HG02938 (cell line): ENCODE results near the gene ITPRIP.

Experiments used
- ATAC-seq: cut with Tn5 transposase; IDR thresholded peaks from one replicate; pipeline ENCODE4 v1.9.1; 2021; ENCODE audit warnings: mild to moderate bottlenecking, moderate library complexity; ENCODE audit not compliant: unreplicated experiment

Gene ITPRIP

DNA sequence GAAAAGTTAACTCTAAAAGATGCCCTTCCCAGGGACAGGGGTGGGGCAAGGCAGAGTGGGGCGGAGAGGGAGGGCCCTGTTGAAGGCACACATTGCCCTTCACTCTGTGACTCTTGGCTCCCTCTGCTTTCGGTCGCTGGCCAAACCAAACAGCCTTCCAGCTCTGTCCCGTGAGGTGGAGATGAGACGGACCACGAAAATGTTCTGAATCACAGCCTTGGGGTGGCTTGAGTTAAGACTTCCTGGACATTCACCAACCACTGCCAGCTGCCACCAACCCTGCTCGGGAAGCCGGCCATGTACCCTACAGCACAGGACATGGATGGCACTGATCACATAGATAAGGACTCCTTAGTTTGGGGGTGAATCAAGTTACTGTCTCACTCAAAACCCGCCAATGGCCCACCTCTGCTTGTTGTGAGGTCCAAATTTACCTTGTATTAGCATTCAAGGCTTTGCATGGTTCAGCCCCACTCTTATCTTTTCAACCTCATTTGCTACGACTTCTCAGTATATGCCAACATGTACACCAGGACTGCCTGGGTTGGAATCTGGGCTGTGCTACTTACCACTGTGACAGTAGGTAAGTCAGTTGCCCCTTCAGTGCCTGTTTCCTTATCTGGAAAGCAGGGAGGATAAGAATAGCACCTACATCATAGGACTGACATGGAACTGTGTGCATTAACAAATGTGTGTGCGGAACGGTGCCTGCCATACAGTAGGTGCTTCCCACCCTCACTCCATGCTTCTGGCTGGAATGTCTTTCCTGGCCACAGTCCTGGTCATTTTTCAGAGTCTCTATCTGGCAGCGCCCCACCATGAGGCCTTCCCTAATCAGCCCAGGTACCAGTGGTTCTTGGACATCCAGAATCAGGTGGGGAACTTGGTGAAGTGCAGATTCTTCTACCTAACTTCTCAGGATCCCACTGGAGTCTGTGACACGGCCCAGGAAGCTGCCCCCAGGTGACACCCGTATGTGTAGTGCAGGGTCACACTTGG is 28.0 kb downstream of the ITPRIP start:
- ATAC-seq: no peak

DNA sequence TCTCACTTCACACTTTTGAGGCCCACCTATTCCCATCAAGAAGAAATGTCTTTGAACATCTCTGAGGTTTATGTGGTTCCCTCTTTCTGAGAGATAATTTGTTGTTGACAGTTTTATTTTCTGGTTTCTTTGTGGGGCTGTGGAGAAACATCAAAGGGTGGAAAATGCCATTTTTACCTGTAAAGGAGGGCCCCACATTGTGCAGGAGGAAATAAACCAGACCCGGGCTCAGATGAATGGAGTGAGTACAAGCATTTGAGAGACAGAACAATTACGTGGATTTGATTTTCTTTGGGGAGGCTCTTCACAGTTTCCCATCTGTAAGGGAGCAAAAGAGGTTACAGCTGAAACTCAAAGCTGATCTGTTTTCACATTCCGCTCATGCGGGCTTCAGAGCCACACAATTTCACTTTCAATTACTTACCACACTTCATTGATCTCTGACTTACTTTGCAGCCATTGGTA is 29.8 kb downstream of the ITPRIP start:
- peak; percentile 86 for ATAC-seq

DNA sequence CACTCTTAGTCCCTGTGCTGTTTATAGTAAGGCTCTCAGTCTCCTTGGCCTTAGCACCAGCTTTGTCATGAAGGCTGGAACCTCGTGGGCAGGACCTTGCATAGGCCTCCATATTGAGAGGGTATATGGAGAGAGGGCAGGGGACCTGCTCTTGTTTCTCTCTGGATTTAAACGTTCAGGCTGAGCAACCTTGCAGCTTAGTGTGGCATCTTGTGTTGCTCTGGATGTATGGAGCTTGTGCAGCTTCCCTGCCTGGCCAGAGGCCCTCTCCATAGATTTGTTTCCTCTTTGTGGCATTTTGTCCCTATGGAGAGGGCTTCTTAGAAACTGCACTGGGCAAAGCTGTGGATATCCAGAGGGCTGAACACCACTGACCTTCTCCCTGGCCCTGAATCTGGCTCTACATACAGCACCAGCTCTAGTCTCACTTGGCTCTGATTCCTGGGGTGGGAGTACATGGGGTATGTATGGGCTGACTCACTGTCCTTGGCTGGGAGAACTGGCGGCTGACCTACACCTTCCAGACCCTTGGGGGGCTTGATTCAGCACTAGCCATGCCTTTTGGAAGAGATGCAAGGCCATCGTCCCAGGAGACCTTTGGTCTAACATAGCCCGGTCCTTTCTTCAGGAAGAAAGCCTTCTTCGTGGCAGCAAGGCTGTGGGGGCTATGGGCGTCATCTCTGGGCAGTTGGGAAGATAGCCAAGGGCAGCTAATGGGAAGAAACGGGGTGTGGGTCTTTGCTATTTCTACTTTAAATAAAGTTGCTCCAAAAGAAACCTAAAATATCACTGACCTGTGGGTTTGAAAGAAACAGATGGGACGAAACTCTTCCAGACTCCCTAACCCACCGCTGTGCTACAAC is 30.5 kb downstream of the ITPRIP start:
- ATAC-seq: no peak

DNA sequence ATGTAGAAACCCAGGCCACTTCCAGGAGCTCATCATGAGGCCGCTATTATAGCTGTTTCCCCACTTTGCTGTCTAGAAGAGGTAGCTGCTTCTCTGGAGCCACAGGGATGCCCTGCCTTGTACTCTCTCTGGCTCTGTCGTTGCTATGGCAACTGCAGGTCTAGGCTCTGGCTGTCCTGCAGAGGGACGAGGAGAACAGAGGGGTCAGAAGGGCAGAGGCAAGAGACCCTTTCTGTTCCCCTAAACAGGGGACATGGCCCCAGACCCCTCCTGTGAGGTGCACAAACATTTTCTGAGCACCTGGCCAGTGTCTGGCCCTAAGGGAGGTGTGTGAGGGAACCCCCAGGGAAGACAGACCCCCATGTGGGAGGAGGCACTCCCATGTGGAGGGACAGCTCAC is 31.4 kb downstream of the ITPRIP start:
- ATAC-seq: no peak

DNA sequence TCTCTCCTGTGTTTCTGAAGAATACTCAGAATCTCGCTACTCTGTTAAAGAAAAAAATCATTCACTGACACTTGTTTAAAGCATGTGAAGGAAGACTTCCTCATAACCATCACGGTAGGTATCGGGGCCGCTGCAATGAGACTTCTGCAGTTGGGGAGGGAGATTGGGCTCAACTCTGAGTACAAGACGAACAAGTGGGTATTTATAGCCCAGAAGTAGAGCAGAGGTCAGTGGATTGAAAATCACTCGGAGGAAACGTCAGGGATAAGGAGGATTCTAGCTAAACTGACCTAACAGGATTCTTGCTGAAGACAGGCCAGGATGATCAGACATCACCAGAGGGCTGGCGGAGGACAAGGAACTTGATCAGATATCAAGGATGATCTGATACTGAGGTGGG is 33.3 kb downstream of the ITPRIP start:
- ATAC-seq: no peak

DNA sequence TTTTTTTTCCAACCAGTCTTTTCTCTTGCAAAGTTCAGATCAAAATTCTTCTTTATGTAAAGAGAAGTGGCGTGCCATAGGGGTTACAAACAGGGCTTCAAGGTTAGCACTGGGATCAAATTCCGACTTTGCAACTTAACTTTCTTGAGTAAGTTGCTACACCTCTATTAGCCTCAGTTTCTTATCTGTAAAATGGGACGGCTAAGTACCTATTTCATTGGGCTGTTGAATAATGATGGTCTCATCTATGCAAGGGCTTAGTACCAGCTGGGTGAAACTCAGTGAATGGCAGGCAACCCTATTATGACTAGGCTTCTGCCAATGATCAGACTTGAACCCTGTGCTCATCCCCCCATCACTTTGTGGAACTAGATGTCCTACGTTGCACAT is 33.9 kb downstream of the ITPRIP start:
- no peak for ATAC-seq

DNA sequence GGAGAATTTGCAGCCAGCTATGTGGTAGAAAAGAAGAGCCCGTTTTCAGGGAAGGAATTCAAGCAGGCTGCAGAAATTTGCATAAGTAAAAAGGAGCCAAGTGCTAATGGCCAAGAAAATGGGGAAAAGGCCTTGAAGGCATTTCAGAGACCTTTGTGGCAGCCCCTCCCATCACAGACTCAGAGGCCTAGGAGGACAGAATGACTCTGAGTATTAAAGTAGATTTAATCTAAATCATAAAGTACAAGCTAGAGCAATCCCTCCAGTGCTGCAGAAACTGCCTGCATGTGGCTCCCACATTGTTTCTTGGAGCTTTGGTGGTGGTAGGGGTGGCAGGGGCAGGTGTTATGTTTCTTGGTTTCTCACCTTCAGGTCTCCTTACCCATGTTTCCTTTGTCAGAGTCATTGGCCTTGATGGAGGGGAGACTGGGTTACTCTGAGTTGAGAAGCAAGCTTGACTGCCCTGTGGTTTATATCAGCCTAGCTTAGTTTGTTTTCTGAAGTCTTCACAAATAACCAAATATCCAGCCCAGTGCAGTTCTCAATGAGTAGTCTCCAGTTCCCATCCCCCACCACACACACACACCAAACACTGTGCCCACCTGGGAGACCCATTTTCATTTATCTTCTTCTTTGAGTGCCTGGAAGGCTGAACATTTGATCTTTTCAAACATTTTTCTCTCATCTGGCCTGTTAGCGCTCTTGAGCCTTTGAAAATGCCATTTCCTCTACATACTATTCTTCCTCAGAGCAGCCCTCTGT is 34.5 kb downstream of the ITPRIP start:
- ATAC-seq: no peak

DNA sequence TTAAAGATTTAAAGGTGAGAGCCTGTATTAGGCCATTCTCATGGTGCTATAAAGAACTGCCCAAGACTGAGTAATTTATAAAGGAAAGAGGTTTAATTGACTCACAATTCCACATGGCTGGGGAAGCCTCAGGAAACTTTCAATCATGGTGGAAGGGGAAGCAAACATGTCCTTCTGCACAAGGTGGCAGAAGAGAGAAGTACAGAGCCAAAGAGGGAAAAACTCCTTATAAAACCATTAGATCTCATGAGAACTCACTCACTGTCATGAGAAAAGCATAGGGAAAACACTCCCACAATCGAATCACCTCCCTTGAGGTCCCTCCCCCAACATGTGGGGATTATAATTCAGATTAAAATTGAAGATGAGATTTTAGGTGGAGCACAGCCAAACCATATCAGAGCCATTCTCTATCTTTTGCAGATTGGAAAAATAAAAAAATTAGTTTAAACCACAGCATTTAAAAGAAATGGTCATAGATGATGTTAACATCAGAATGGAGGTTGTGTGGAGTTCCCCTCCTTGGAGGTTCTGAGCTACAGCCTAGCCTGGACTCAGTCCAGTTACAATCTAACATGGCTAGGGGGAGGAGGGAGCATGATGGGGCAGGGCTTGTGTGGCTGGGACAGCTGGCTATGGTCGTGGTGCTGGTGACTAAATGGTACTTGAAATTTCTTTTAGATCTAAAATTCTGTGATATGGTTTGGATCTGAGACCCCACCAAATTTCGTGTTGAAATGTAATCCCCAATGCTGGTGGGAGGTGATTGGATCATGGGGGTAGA is 36.2 kb downstream of the ITPRIP start:
- no peak for ATAC-seq

DNA sequence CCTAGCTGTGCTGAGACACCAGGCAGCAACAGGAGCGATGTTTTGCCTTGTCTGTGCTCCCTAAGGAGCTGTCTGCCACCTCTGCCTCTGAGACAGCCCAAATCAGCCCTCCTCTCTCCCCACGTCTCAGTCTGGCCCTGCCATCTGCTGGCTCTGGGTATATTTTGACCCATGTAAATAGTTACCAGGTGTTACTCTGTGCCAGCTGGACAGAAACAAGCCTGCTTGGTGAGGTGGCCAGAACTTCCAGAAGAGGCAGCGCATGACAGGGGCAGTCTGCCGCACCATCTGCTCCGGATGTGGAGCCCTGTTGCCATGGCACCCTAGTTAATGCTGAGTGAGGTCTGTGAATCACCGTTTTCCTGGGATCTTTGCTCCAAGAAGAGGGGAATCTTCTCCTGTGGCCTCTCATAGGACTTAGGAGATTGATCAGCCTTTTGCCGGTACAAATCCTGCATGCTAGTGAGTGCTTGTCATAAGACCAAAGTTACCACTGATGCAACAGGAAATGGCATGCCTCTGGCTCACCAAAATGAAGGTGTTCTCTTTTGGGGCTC is 37.5 kb downstream of the ITPRIP start:
- no peak for ATAC-seq

DNA sequence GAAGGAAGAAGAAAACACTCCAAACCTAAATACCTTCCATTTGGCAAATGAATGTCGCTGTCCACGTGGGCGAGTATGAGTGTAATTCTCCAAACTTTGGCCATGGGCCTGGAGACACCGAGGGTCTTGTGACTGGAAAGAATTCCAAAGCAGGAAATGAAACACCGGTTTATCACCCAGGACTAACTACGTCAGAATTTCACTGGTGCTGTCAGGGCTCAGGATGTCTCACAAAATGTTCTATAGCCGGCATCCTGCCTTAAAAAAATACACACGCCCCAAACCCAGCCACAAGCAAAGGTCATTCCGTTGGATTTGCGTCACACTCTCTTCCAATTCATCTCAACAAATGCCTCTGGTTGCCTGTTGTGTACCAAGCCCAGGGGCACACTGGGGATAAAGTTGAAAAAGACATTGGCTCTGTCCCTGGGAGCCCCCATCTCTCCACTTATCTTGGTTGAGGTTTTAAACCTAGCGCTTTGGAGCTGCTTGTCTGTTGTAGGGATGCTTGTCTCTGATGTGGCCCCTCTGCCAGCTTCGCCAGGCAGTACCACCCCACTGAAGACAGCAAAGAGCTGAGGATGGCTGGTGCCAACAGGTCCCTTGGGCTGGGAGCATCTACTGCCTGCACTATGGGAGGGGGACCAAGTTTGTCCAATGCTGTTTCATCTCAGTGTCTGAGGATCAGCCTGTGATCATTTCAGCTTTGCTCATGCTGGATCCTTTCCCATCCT is 38.1 kb downstream of the ITPRIP start:
- no peak for ATAC-seq

DNA sequence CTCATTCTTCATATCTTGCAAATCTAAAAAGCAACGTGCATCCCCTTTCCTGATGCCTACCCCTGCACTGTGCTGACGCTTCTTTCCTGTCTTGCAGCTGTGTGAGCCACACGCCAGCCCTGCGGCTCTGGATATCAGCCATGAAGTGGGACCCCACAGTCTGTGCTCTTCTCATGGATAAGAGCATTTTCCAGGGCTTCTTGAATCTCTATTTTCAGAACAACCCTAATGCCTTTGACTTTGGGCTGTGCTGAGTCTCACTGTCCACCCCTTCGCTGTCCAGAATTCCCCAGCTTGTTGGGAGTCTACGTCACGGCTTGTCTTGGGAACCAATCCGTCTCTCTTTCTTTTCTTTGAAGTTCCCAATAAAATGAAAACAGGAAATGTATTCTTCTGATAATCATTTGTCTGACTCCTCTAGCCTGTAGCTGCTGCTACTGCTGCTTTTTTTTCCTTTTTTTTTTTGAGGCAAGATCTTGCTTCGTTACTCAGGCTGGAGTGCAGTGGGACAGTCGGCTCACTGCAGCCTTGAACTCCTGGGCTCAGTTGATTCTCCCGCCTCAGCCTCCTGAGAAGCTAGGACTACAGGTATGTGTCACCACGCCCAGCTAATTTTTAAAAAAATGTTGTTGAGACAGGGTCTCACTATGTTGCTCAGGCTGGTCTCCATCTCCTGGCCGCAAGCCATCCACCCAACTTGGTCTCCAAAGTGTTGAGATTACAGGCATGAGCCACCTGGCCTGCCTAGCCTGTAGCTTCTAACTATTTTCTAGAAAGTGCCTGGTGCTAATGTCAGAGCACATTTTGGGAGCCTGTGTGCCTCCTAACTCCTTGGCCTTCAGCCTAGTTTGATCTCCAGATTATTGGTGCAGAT is 39.0 kb downstream of the ITPRIP start:
- ATAC-seq: no peak

DNA sequence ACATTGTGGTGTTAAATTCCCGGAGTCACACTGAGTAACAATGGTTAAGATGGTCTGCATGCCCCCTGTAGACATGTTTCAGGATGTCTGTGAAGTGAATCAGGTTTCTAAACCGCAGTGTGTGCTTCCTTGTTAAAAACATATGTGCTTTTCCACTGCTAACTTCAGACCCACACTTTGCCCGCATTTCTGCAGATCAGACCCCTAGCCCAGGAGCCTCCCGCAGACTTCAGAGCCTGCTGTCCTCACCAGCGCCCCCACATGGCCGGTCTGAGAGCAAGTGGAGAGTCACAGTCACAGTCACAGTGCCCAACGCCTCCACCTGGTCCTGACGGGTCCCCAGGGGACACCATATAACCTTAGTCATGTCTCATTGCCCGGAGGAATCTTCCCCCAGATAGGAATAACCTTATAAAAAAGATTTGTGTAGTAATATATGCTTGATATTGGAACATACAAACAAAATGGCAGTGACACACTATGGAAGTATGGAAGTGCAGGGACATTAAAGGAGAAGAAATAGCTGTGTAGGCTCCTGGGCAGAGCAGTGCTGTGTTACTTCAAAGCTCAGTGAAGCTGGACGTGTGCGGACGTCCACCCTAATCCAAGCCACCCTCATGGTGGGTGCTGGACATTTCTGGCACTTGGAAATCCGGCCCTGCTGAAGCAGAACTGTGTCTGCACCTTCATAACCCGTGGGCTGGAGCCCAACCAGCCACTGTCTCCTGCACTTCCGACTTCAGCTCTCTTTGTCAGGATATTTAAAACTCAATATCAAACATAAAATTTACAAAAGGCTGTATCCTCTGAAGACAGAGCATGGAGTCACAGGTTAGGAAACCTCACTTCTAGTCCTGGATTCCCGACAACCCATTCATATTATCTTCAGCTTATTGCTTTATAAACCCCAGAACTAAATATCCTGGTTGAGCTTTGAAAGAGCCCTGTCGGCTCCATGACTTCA is 40.3 kb downstream of the ITPRIP start:
- ATAC-seq: no peak

DNA sequence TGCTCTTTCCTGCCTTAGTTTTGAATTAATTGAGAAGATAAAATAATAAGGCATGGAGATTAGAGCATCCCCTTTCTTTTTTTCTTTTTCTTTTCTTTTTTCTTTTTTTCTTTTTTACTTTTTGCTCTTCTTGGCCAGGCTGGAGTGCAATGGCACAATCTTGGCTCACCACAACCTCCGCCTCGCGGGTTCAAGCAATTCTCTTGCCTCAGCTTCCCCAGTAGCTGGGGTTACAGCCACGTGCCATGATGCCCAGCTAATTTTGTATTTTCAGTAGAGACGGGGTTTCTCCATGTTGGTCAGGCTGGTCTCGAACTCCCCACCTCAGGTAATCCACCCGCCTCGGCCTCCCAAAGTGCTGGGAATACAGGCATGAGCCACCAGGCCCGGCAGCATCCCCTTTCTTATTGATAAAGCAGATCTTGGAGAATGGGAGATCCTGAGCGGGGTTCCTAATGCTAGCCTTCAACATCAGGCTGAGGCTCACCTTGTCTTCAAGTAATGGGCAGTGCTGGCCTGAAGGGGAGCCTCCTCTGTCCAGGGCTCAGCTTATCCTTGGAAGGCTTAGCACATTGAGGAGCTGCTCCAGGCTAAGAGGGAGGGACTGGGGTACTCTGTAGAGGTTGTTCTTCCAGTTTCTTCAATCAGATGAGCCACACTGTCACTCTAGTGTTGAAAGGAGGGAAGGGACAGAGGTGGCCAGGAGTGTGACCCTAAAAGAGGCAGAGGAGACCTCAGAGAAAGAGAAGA is 41.4 kb downstream of the ITPRIP start:
- ATAC-seq: no peak

DNA sequence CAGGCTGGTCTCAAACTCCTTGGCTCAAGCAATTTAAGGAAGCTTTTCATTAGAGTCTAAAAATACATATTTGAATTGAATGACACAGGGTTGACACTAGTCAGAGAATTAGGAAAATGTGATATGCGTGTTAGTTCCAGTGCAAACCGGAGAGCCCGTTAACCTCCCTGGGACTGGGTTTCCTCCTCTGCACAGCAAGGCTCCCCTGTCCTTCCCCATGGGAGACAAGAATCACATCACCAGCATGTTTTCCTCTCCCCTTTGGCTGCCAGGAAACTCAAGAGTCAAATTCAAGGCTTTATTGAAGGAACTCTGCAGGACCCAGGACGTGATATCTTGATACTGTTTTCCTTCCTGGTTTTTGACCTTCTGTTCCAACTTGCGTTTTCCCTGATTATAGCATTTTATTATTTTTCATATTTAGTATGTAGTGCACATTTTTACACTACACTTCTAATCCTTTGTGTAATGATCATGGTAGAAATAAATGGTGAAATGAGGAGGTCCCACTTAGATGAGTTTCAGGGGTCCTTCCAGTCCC is 44.4 kb downstream of the ITPRIP start:
- ATAC-seq: no peak

DNA sequence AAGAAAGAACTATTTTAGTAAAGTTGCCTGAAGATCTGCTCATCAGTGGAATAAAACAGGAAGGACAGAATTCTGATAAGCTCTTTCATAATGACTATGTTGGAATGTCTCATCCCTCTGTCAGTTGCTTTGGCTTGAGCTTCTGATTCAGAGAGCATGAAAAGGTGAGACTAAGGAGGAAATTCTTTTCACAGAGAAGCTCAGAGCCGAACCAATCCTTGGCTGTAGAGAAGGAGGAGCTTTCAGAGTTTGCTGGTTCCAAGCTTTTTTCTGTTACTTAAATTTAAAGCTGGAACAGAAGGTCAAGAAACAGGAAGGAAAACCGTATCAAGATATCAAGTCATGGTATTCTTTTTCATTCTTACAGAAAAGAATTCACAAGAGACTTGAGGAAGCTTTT is 45.3 kb downstream of the ITPRIP start:
- ATAC-seq: no peak

DNA sequence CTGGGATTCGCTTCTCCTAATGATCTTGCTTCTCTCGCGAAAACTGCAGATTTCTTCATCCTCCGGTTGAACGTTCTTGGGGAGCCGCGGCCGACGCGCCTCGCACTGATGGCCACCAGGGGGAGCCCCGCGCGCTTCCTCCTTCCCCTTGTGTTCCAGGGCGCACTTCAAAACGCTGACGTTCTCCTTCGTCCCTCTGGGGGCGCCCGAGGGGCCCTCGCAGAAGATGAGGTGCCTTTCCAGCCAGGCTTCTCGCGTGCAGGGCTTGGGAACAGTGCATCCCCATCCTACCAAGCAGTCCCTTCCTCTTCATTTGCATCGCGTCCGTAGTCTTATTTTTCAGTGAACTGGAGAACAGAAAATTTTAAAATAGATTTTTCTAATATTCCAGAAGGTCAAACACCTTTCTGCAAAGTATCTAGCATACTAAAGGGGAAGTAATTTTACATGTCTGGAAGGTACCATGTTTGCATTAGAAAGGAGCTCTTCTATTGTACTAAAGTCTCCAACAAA is 46.8 kb downstream of the ITPRIP start:
- ATAC-seq: peak; percentile 99
